PC-9 (cell line): Measurements from ENCODE around the gene IQSEC1. TPM values are rescaled to one million over a fixed set of nuclear protein-coding genes. Genes with fewer than 3 reads are reported as not detected.

Experiments
- BruUV-seq: library from RNA; stranded (reverse); fragments of 400-500 nt; replicated peaks from 2 replicates; lab custom pipeline; 2021; lab: Mats Ljungman, UMichigan
- CTCF ChIA-PET: fragments of 300-600 bp; sonication (Branson Sonifier 250); formaldehyde crosslinking; loops from one replicate; lab custom pipeline; 2022; ENCODE audit warnings: antibody characterized with exemption; lab: Charles Lee
- POLR2A ChIA-PET: fragments of 300-600 bp; sonication (Branson Sonifier 250); formaldehyde crosslinking; loops from one replicate; lab custom pipeline; 2022; ENCODE audit warnings: antibody characterized with exemption; ENCODE audit not compliant: unreplicated experiment; lab: Charles Lee
- DNase-seq, 2 experiments: peaks; one replicate each; pipeline versions ENCODE4 v3.0.0 to v3.0.0-alpha.2; 2015 to 2022; ENCODE audit warnings: mixed read lengths in 1 of 2
- H2AFZ ChIP-seq: fragments of 200-600 bp; sonication (generic); 2 replicates; pipeline ENCODE4 v1.8.1; 2017; ENCODE audit warnings: antibody characterized with exemption
- H3F3A ChIP-seq: fragments of 200-600 bp; sonication (generic); 2 replicates; pipeline ENCODE4 v1.8.1; 2017; ENCODE audit warnings: antibody characterized with exemption, mild to moderate bottlenecking, low read depth; ENCODE audit not compliant: insufficient read depth
- H3K27ac ChIP-seq: fragments of 200-600 bp; sonication (generic); 2 replicates; pipeline ENCODE4 v1.6.1; 2016; ENCODE audit warnings: mixed run types
- H3K27me3 ChIP-seq: fragments of 200-600 bp; sonication (generic); 2 replicates; pipeline ENCODE4 v1.6.1; 2016; ENCODE audit warnings: low read depth, mixed run types; ENCODE audit not compliant: insufficient read depth
- H3K36me3 ChIP-seq: fragments of 200-600 bp; sonication (generic); 2 replicates; pipeline ENCODE4 v1.6.1; 2016; ENCODE audit warnings: low read depth, mixed run types
- H3K4me1 ChIP-seq: fragments of 200-600 bp; sonication (generic); replicated peaks from 2 replicates; pipeline ENCODE4 v1.6.1; 2016; ENCODE audit warnings: mixed run types; ENCODE audit not compliant: insufficient read depth
- H3K4me2 ChIP-seq: fragments of 200-600 bp; sonication (generic); 2 replicates; pipeline ENCODE4 v1.6.1; 2017; ENCODE audit warnings: mixed run types
- H3K4me3 ChIP-seq: fragments of 200-600 bp; sonication (generic); 2 replicates; pipeline ENCODE4 v1.6.1; 2016; ENCODE audit warnings: mixed run types
- H3K79me2 ChIP-seq: fragments of 200-600 bp; sonication (generic); 2 replicates; pipeline ENCODE4 v1.6.1; 2017; ENCODE audit warnings: low read depth, mixed run types
- H3K9me2 ChIP-seq: fragments of 200-600 bp; sonication (generic); 2 replicates; pipeline ENCODE4 v1.8.1; 2017; ENCODE audit warnings: mild to moderate bottlenecking; ENCODE audit not compliant: insufficient read depth
- H3K9me3 ChIP-seq: fragments of 200-600 bp; sonication (generic); 2 replicates; pipeline ENCODE4 v1.8.1; 2016; ENCODE audit warnings: low read depth; ENCODE audit not compliant: insufficient read depth
- H4K20me1 ChIP-seq: fragments of 200-600 bp; sonication (generic); 2 replicates; pipeline ENCODE4 v1.8.1; 2017; ENCODE audit not compliant: insufficient read depth
- EZH2 ChIP-seq: fragments of 200-600 bp; sonication (generic); IDR thresholded peaks from 2 replicates; pipeline ENCODE4 v1.8.0; 2017; ENCODE audit warnings: antibody characterized with exemption, low read depth
- intact Hi-C: fragments of 100-400 bp; cut with micrococcal nuclease; formaldehyde crosslinking; loops from one replicate; pipeline ENCODE4 v1.10.0; 2022; ENCODE audit not compliant: unreplicated experiment
- total RNA-seq: library from RNA; stranded (reverse); gene quantifications from 2 replicates; pipeline ENCODE4 v1.2.3, GENCODE V29; 2021
- TF ChIP-seq, protein P1 (sequence below): fragments of 200-600 bp; sonication (generic); conservative IDR thresholded peaks from 2 replicates; pipeline ENCODE4 v1.6.1; 2017; ENCODE audit warnings: mixed run types, antibody characterized with exemption, mild to moderate bottlenecking, moderate library complexity

The IQSEC1 gene
- total RNA-seq, 1 experiment from 2014 or later, result 30.7 TPM

GRCh38 chr3:12903881-12904280 lies 169.3 kb downstream of the IQSEC1 start:
- H2AFZ ChIP-seq, result no peak overlapping the region
- H3K4me3 ChIP-seq, result no peak overlapping the region
- intact Hi-C loops, result no loop called here
- BruUV-seq, result no TSS peak
- H3K79me2 ChIP-seq, result no peaks in the 10 kb centered on the region
- no peaks in the 10 kb centered on the region for H3K9me3 ChIP-seq
- H3K4me2 ChIP-seq, result no peak overlapping the region
- ChIA-PET CTCF (no interaction called here), POLR2A (no interaction called here)
- H3K36me3 ChIP-seq, result no peaks in the 10 kb centered on the region
- no peaks in the 10 kb centered on the region for H3K9me2 ChIP-seq
- H3K27me3 ChIP-seq, result no peaks in the 10 kb centered on the region
- peaks cover 4% of the 10 kb centered on the region; the same call in 1 of the 2 replicates for H4K20me1 ChIP-seq
- TF ChIP-seq EZH2, result no peak
- TF ChIP-seq, protein P1, sequence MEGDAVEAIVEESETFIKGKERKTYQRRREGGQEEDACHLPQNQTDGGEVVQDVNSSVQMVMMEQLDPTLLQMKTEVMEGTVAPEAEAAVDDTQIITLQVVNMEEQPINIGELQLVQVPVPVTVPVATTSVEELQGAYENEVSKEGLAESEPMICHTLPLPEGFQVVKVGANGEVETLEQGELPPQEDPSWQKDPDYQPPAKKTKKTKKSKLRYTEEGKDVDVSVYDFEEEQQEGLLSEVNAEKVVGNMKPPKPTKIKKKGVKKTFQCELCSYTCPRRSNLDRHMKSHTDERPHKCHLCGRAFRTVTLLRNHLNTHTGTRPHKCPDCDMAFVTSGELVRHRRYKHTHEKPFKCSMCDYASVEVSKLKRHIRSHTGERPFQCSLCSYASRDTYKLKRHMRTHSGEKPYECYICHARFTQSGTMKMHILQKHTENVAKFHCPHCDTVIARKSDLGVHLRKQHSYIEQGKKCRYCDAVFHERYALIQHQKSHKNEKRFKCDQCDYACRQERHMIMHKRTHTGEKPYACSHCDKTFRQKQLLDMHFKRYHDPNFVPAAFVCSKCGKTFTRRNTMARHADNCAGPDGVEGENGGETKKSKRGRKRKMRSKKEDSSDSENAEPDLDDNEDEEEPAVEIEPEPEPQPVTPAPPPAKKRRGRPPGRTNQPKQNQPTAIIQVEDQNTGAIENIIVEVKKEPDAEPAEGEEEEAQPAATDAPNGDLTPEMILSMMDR, result no peak
- DNase-seq, result no peak
- no peaks in the 10 kb centered on the region for H3F3A ChIP-seq
- no peaks in the 10 kb centered on the region for H3K4me1 ChIP-seq
- H3K27ac ChIP-seq, result no peak overlapping the region

DNA sequence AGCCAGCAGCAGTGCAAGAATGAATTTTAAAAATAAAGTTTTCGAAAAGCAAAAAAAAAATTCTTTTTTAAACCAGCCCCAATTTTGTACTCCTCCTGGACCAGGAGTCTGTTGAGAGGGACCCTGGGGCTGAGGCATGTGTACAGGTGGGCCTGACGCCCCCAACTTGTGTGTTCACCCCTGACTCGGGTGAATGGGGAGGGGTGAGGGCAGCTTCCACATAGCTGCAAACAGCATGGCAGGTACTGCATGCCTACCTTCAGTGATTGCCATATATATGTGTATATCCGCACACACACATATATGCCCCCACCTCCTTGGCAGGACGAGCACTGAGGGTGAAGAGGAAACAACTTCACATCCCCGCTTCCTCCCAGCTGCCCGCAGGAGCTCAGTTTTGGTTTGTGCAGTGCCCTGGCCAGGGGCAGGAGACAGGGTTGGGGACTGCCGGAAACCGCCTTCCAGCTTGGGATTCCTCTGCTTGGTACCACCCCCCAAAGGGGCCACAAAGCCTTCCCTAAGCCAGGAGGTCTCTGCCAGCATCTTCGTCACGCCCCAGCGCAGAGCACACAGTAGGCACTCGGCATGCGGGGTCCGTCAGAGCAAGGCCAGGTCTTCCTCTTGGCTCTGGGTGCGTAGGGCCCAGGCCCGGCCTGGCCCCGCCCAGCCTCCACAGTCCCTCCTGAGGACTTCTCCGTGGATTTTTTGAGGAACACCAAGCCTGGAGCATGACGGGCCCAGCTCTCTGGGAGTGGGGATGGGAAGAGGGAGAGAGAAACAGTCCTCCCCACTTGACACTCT lies 170.0 kb downstream of the IQSEC1 start:
- Histone ChIP-seq H3K9me3 (no peaks in the 10 kb centered on the region), H3K27ac (no peak overlapping the region), H3K4me1 (no peaks in the 10 kb centered on the region), H3K4me2 (no peak overlapping the region), H2AFZ (no peak overlapping the region), H3F3A (no peaks in the 10 kb centered on the region), H4K20me1 (peaks cover 4% of the 10 kb centered on the region; the same call in 1 of the 2 replicates), H3K36me3 (no peaks in the 10 kb centered on the region), H3K4me3 (no peak overlapping the region), H3K79me2 (no peaks in the 10 kb centered on the region), H3K9me2 (no peaks in the 10 kb centered on the region), H3K27me3 (no peaks in the 10 kb centered on the region)
- intact Hi-C loops, result no loop called here
- ChIA-PET POLR2A (no interaction called here), CTCF (no interaction called here)
- TF ChIP-seq, protein P1, result no peak
- no peak for TF ChIP-seq EZH2
- no peak for DNase-seq
- no TSS peak for BruUV-seq

GRCh38 chr3:12902181-12902999 lies 170.8 kb downstream of the IQSEC1 start:
- Histone ChIP-seq H3F3A (no peaks in the 10 kb centered on the region), H2AFZ (no peak overlapping the region), H3K4me1 (no peaks in the 10 kb centered on the region), H3K9me3 (no peaks in the 10 kb centered on the region), H4K20me1 (peaks cover 4% of the 10 kb centered on the region; the same call in 1 of the 2 replicates), H3K9me2 (no peaks in the 10 kb centered on the region), H3K36me3 (no peaks in the 10 kb centered on the region), H3K27me3 (no peaks in the 10 kb centered on the region), H3K79me2 (no peaks in the 10 kb centered on the region), H3K4me3 (no peak overlapping the region), H3K27ac (no peak overlapping the region), H3K4me2 (no peak overlapping the region)
- ChIA-PET POLR2A (interaction anchor here (0.7 kb wide), 1 partner anchor 981 kb away, joined by 5 read pairs; no protein-coding TSS in a partner anchor), CTCF (no interaction called here)
- intact Hi-C loops, result no loop called here
- TF ChIP-seq, protein P1, result no peak
- no peak for TF ChIP-seq EZH2
- BruUV-seq, result no TSS peak
- DNase-seq, result no peak
